ENCODE results near the gene RHOXF1. TPM values are rescaled to one million over a fixed set of nuclear protein-coding genes. Genes with fewer than 3 reads are reported as not detected.
"Not testable (repeated sequence)": the region's sequence is repeated elsewhere in the genome, so short reads cannot be mapped to it uniquely, and the experiment has no call there.

RHOXF1 gene
- not detected for total RNA-seq

GRCh38 chrX:120115438-120115963 lies at the start of gene RHOXF1:
TSS of gene RHOXF1 (minus strand) at chrX:120115913. CDS start at chrX:120115862, 51 bp downstream.
- H3K27ac Mint-ChIP-seq = no peak within 1 kb of the TSS
- ChIA-PET POLR2A (no interaction called here), CTCF (no interaction called here)
- no peaks in the 10 kb centered on the region for H3K36me3 Mint-ChIP-seq (ENCODE audit: low read depth)
- DNase-seq = no peak
- H3K4me1 Mint-ChIP-seq = no peaks in the 10 kb centered on the region
- H3K27me3 Mint-ChIP-seq = no peaks in the 10 kb centered on the region
- H3K9me3 Mint-ChIP-seq = no peaks in the 10 kb centered on the region
- no peak within 1 kb of the TSS for H3K4me3 Mint-ChIP-seq

- DNase-seq; H3K4me1 Mint-ChIP-seq; H3K9me3 Mint-ChIP-seq; POLR2A ChIA-PET; H3K27ac Mint-ChIP-seq; H3K4me3 Mint-ChIP-seq; CTCF ChIA-PET; H3K36me3 Mint-ChIP-seq (ENCODE audit: low read depth); H3K27me3 Mint-ChIP-seq: not testable (repeated sequence)
Observed at GRCh38 chrX:120159086-120159485, 43.4 kb upstream of the RHOXF1 start.

- H3K9me3 Mint-ChIP-seq; H3K4me1 Mint-ChIP-seq; H3K4me3 Mint-ChIP-seq; H3K27me3 Mint-ChIP-seq; H3K27ac Mint-ChIP-seq; POLR2A ChIA-PET; CTCF ChIA-PET; H3K36me3 Mint-ChIP-seq (ENCODE audit: low read depth); DNase-seq: not testable (repeated sequence)
Observed at GRCh38 chrX:120158313-120158712, 42.6 kb upstream of the RHOXF1 start, which contains the start of gene RHOXF2. TSS of gene RHOXF2 (plus strand) at chrX:120158613. CDS start at chrX:120158751, 138 bp downstream.

GRCh38 chrX:120150109-120150744 lies 34.5 kb upstream of the RHOXF1 start:
- CTCF ChIA-PET; H3K36me3 Mint-ChIP-seq (ENCODE audit: low read depth); POLR2A ChIA-PET; H3K27ac Mint-ChIP-seq; H3K4me3 Mint-ChIP-seq; H3K9me3 Mint-ChIP-seq; H3K27me3 Mint-ChIP-seq; DNase-seq: not testable (repeated sequence)
- peaks cover 14% of the 10 kb centered on the region for H3K4me1 Mint-ChIP-seq

GRCh38 chrX:120147537-120147936 lies 31.8 kb upstream of the RHOXF1 start:
- DNase-seq = no peak
- ChIA-PET CTCF (no interaction called here), POLR2A (no interaction called here)
- H3K4me3 Mint-ChIP-seq = no peak overlapping the region
- H3K4me1 Mint-ChIP-seq = peaks cover 31% of the 10 kb centered on the region
- H3K9me3 Mint-ChIP-seq = peaks cover 5% of the 10 kb centered on the region
- H3K27ac Mint-ChIP-seq = no peak overlapping the region
- H3K27me3 Mint-ChIP-seq = no peaks in the 10 kb centered on the region
- H3K36me3 Mint-ChIP-seq (ENCODE audit: low read depth) = no peaks in the 10 kb centered on the region

GRCh38 chrX:120146323-120146722 lies 30.6 kb upstream of the RHOXF1 start:
- peaks cover 32% of the 10 kb centered on the region for H3K4me1 Mint-ChIP-seq
- POLR2A ChIA-PET; H3K27ac Mint-ChIP-seq; H3K36me3 Mint-ChIP-seq (ENCODE audit: low read depth); H3K9me3 Mint-ChIP-seq; H3K27me3 Mint-ChIP-seq; H3K4me3 Mint-ChIP-seq; CTCF ChIA-PET; DNase-seq: not testable (repeated sequence)

GRCh38 chrX:120145295-120145925 lies 29.7 kb upstream of the RHOXF1 start:
- H3K4me3 Mint-ChIP-seq = no peak overlapping the region
- H3K27me3 Mint-ChIP-seq = no peaks in the 10 kb centered on the region
- ChIA-PET POLR2A (no interaction called here), CTCF (no interaction called here)
- no peaks in the 10 kb centered on the region for H3K36me3 Mint-ChIP-seq (ENCODE audit: low read depth)
- H3K27ac Mint-ChIP-seq = no peak overlapping the region
- peak; percentile 16 for DNase-seq
- H3K9me3 Mint-ChIP-seq = peaks cover 5% of the 10 kb centered on the region
- peaks cover 36% of the 10 kb centered on the region for H3K4me1 Mint-ChIP-seq

GRCh38 chrX:120144178-120144844 lies 28.6 kb upstream of the RHOXF1 start:
- DNase-seq = no peak
- no peak overlapping the region for H3K4me3 Mint-ChIP-seq
- ChIA-PET POLR2A (no interaction called here), CTCF (no interaction called here)
- peaks cover 37% of the 10 kb centered on the region for H3K4me1 Mint-ChIP-seq
- peaks cover 5% of the 10 kb centered on the region for H3K9me3 Mint-ChIP-seq
- H3K36me3 Mint-ChIP-seq (ENCODE audit: low read depth) = no peaks in the 10 kb centered on the region
- H3K27ac Mint-ChIP-seq = no peak overlapping the region
- H3K27me3 Mint-ChIP-seq = no peaks in the 10 kb centered on the region

GRCh38 chrX:120140293-120140981 lies 24.7 kb upstream of the RHOXF1 start:
- H3K4me1 Mint-ChIP-seq = peaks cover 32% of the 10 kb centered on the region
- no peaks in the 10 kb centered on the region for H3K36me3 Mint-ChIP-seq (ENCODE audit: low read depth)
- DNase-seq = no peak
- H3K27me3 Mint-ChIP-seq = no peaks in the 10 kb centered on the region
- no peak overlapping the region for H3K4me3 Mint-ChIP-seq
- ChIA-PET POLR2A (no interaction called here), CTCF (no interaction called here)
- no peaks in the 10 kb centered on the region for H3K9me3 Mint-ChIP-seq
- no peak overlapping the region for H3K27ac Mint-ChIP-seq

GRCh38 chrX:120137439-120137838 lies 21.7 kb upstream of the RHOXF1 start:
- ChIA-PET CTCF (no interaction called here), POLR2A (no interaction called here)
- Mint-ChIP-seq H3K27me3 (no peaks in the 10 kb centered on the region), H3K36me3 (ENCODE audit: low read depth) (no peaks in the 10 kb centered on the region), H3K4me3 (no peak overlapping the region), H3K4me1 (peaks cover 12% of the 10 kb centered on the region), H3K27ac (no peak overlapping the region), H3K9me3 (no peaks in the 10 kb centered on the region)
- DNase-seq = no peak

- Mint-ChIP-seq H3K36me3 (ENCODE audit: low read depth) (no peaks in the 10 kb centered on the region), H3K4me1 (peaks cover 12% of the 10 kb centered on the region), H3K27ac (no peak overlapping the region), H3K4me3 (no peak overlapping the region), H3K27me3 (no peaks in the 10 kb centered on the region), H3K9me3 (no peaks in the 10 kb centered on the region)
- ChIA-PET POLR2A (no interaction called here), CTCF (no interaction called here)
- DNase-seq = no peak
Observed at GRCh38 chrX:120136840-120137239, 21.1 kb upstream of the RHOXF1 start.

- Mint-ChIP-seq H3K27me3 (no peaks in the 10 kb centered on the region), H3K27ac (peak overlapping the region; percentile 42), H3K4me1 (peaks cover 12% of the 10 kb centered on the region), H3K4me3 (peak overlapping the region; percentile 43), H3K36me3 (ENCODE audit: low read depth) (no peaks in the 10 kb centered on the region), H3K9me3 (no peaks in the 10 kb centered on the region)
- ChIA-PET POLR2A (no interaction called here), CTCF (no interaction called here)
- DNase-seq = no peak
Observed at GRCh38 chrX:120136128-120136527, 20.4 kb upstream of the RHOXF1 start.

GRCh38 chrX:120128306-120128846 lies 12.7 kb upstream of the RHOXF1 start:
- H3K27ac Mint-ChIP-seq; DNase-seq; H3K4me3 Mint-ChIP-seq; H3K27me3 Mint-ChIP-seq; H3K9me3 Mint-ChIP-seq; POLR2A ChIA-PET; H3K4me1 Mint-ChIP-seq; H3K36me3 Mint-ChIP-seq (ENCODE audit: low read depth); CTCF ChIA-PET: not testable (repeated sequence)
